Caco-2 (cell line): ENCODE results near the gene ELL. TPM values are rescaled to one million over a fixed set of nuclear protein-coding genes. Genes with fewer than 3 reads are reported as not detected.

ENCODE experiments used
- BruUV-seq: library from RNA; stranded (reverse); fragments of 400-500 nt; replicated peaks from 2 replicates; lab custom pipeline; 2021; lab: Mats Ljungman, UMichigan
- CTCF ChIA-PET: fragments of 300-600 bp; sonication (Branson Sonifier 250); formaldehyde crosslinking; loops from one replicate; lab custom pipeline; 2022; ENCODE audit warnings: antibody characterized with exemption; lab: Charles Lee
- POLR2A ChIA-PET: fragments of 300-600 bp; sonication (Branson Sonifier 250); formaldehyde crosslinking; loops from one replicate; lab custom pipeline; 2022; ENCODE audit warnings: antibody characterized with exemption; lab: Charles Lee
- DNase-seq, 2 experiments: peaks; one replicate each; pipeline versions ENCODE4 v3.0.0 to v3.0.0-alpha.2; 2020 to 2022
- H3K27me3 ChIP-seq: replicated peaks from 2 replicates; pipeline ENCODE4 v1.6.0; 2011; ENCODE audit warnings: low read length; ENCODE audit not compliant: control insufficient read depth, insufficient read depth
- H3K36me3 ChIP-seq: 2 replicates; pipeline ENCODE4 v1.5.1; 2011; ENCODE audit warnings: low read length; ENCODE audit not compliant: control insufficient read depth, insufficient read depth
- H3K4me1 ChIP-seq: fragments of 250-450 bp; sonication (Bioruptor Pico); 2 replicates; pipeline ENCODE4 v1.5.1; 2020; ENCODE audit warnings: mild to moderate bottlenecking
- H3K4me3 ChIP-seq: 2 replicates; pipeline ENCODE4 v1.5.1; 2011; ENCODE audit warnings: low read depth, mild to moderate bottlenecking, control low read depth, low read length
- H3K9me3 ChIP-seq: fragments of 250-450 bp; sonication (Bioruptor Pico); 2 replicates; pipeline ENCODE4 v1.5.1; 2020; ENCODE audit warnings: mild to moderate bottlenecking, moderate library complexity
- H3K27ac Mint-ChIP-seq: one replicate; pipeline ENCODE4 v1.8.0; 2022; ENCODE audit warnings: mixed read lengths; ENCODE audit not compliant: unreplicated experiment
- H3K27me3 Mint-ChIP-seq: one replicate; pipeline ENCODE4 v1.8.0; 2022; ENCODE audit warnings: mixed read lengths; ENCODE audit not compliant: insufficient read depth, unreplicated experiment
- H3K36me3 Mint-ChIP-seq: one replicate; pipeline ENCODE4 v1.8.0; 2022; ENCODE audit warnings: mild to moderate bottlenecking, mixed read lengths; ENCODE audit not compliant: insufficient read depth, unreplicated experiment
- H3K4me1 Mint-ChIP-seq: one replicate; pipeline ENCODE4 v1.8.0; 2022; ENCODE audit warnings: low read depth, mixed read lengths; ENCODE audit not compliant: unreplicated experiment
- H3K4me3 Mint-ChIP-seq: one replicate; pipeline ENCODE4 v1.8.0; 2022; ENCODE audit warnings: mild to moderate bottlenecking, moderate library complexity, mixed read lengths; ENCODE audit not compliant: unreplicated experiment
- H3K9me3 Mint-ChIP-seq: one replicate; pipeline ENCODE4 v1.8.0; 2022; ENCODE audit warnings: mixed read lengths; ENCODE audit not compliant: unreplicated experiment
- CTCF ChIP-seq, 2 experiments: fragments of 200-600 bp in 1 of 2; IDR thresholded peaks; 1 replicate in 1 of 2; 2 replicates in 1 of 2; pipeline versions ENCODE4 v1.5.1 to v1.8.0; 2011 to 2022; ENCODE audit warnings: antibody characterized with exemption in 1 of 2, control low read depth in 1 of 2, inconsistent platforms in 1 of 2, low read depth in 1 of 2, low read length in 1 of 2, mild to moderate bottlenecking in 1 of 2, moderate library complexity in 1 of 2; ENCODE audit not compliant: insufficient read depth in 1 of 2, severe bottlenecking in 1 of 2, unreplicated experiment in 1 of 2
- intact Hi-C: fragments of 100-400 bp; cut with micrococcal nuclease; formaldehyde crosslinking; loops from one replicate; pipeline ENCODE4 v1.10.0; 2022; ENCODE audit not compliant: unreplicated experiment
- total RNA-seq: library from RNA; stranded (reverse); gene quantifications from 2 replicates; pipeline ENCODE4 v1.2.3, GENCODE V29; 2022

ELL gene
- total RNA-seq, 1 experiment from 2014 or later: 12.1 TPM

- ChIA-PET POLR2A (interaction anchor here (1.0 kb wide), 1 partner anchor 10 kb away, joined by 3 read pairs; no protein-coding TSS in a partner anchor), CTCF (no interaction called here)
- no TSS peak for BruUV-seq
- H3K9me3 ChIP-seq: no peaks in the 10 kb centered on the region
- H3K4me1 ChIP-seq: no peaks in the 10 kb centered on the region
- Mint-ChIP-seq H3K4me3 (no peak overlapping the region), H3K9me3 (no peaks in the 10 kb centered on the region), H3K27ac (no peak overlapping the region), H3K27me3 (no peaks in the 10 kb centered on the region), H3K4me1 (no peaks in the 10 kb centered on the region), H3K36me3 (no peaks in the 10 kb centered on the region)
- no peak for TF ChIP-seq CTCF (IDR thresholded peaks at IDR 0.05; ENCODE audit: insufficient read depth in 1 of 2, low read depth in 1 of 2, low read length in 1 of 2, severe bottlenecking in 1 of 2, unreplicated experiment in 1 of 2)
- intact Hi-C loops: no loop called here
- no peaks in the 10 kb centered on the region for H3K27me3 ChIP-seq
- H3K4me3 ChIP-seq: no peak overlapping the region
- H3K36me3 ChIP-seq: no peaks in the 10 kb centered on the region
- DNase-seq: no peak
These were observed 25.0 kb downstream of the ELL start for GRCh38 chr19:18496980-18497256.

- BruUV-seq: no TSS peak
- Mint-ChIP-seq H3K4me3 (no peak overlapping the region), H3K36me3 (no peaks in the 10 kb centered on the region), H3K27ac (no peak overlapping the region), H3K27me3 (no peaks in the 10 kb centered on the region), H3K4me1 (no peaks in the 10 kb centered on the region), H3K9me3 (no peaks in the 10 kb centered on the region)
- intact Hi-C loops: no loop called here
- ChIA-PET POLR2A (interaction anchor here (1.0 kb wide), 1 partner anchor 11 kb away, joined by 3 read pairs; no protein-coding TSS in a partner anchor), CTCF (no interaction called here)
- Histone ChIP-seq H3K4me3 (no peak overlapping the region), H3K36me3 (no peaks in the 10 kb centered on the region), H3K9me3 (no peaks in the 10 kb centered on the region), H3K27me3 (no peaks in the 10 kb centered on the region), H3K4me1 (no peaks in the 10 kb centered on the region)
- no peak for DNase-seq
- no peak for TF ChIP-seq CTCF (IDR thresholded peaks at IDR 0.05; ENCODE audit: insufficient read depth in 1 of 2, low read depth in 1 of 2, low read length in 1 of 2, severe bottlenecking in 1 of 2, unreplicated experiment in 1 of 2)
These were observed 25.5 kb downstream of the ELL start for GRCh38 chr19:18496167-18496979.

GRCh38 chr19:18495204-18495911 lies 26.5 kb downstream of the ELL start:
- no peaks in the 10 kb centered on the region for H3K36me3 Mint-ChIP-seq
- no peak for DNase-seq
- BruUV-seq: no TSS peak
- no peaks in the 10 kb centered on the region for H3K27me3 Mint-ChIP-seq
- POLR2A ChIA-PET: no interaction called here
- intact Hi-C loops: no loop called here
- no peak overlapping the region for H3K27ac Mint-ChIP-seq
- CTCF ChIA-PET: no interaction called here
- H3K36me3 ChIP-seq: no peaks in the 10 kb centered on the region
- H3K4me1 ChIP-seq: no peaks in the 10 kb centered on the region
- no peaks in the 10 kb centered on the region for H3K27me3 ChIP-seq
- no peaks in the 10 kb centered on the region for H3K4me1 Mint-ChIP-seq
- H3K9me3 ChIP-seq: no peaks in the 10 kb centered on the region
- H3K4me3 Mint-ChIP-seq: no peak overlapping the region
- H3K4me3 ChIP-seq: no peak overlapping the region
- H3K9me3 Mint-ChIP-seq: no peaks in the 10 kb centered on the region
- TF ChIP-seq CTCF (IDR thresholded peaks at IDR 0.05; ENCODE audit: insufficient read depth in 1 of 2, low read depth in 1 of 2, low read length in 1 of 2, severe bottlenecking in 1 of 2, unreplicated experiment in 1 of 2): no peak
